Measurements from ENCODE around the gene MAP7.

- TF ChIP-seq CTCF (IDR thresholded peaks at IDR 0.05; ENCODE audit: low read depth, low read length, poor library complexity, severe bottlenecking) (no peak), EZH2phosphoT487 (IDR thresholded peaks at IDR 0.05; ENCODE audit: borderline replicate concordance, low read length) (no peak)
These were observed 47.8 kb upstream of the MAP7 start for GRCh38 chr6:136598048-136598447.

Measured in DOHH2 (cell line).